Duodenal mucosa (tissue), 2 donors: ENCODE data around the gene TAF1C.
"Not testable (repeated sequence)": the region's sequence is repeated elsewhere in the genome, so short reads cannot be mapped to it uniquely, and the experiment has no call there.

Experiments
- H3K27ac ChIP-seq: one replicate; pipeline ENCODE4 v1.7.0; 2013; ENCODE audit warnings: low read depth, low read length
- H3K27me3 ChIP-seq, 2 donors: one replicate each; pipeline ENCODE4 v1.7.0; 2013; ENCODE audit warnings: low read length in 2 of 2, control low read depth in 1 of 2; ENCODE audit not compliant: insufficient read depth in 2 of 2, control insufficient read depth in 1 of 2
- H3K36me3 ChIP-seq, 2 donors: one replicate each; pipeline ENCODE4 v1.7.0; 2013; ENCODE audit warnings: low read length in 2 of 2, control low read depth in 1 of 2; ENCODE audit not compliant: insufficient read depth in 2 of 2, control insufficient read depth in 1 of 2
- H3K4me1 ChIP-seq, 2 donors: one replicate each; pipeline ENCODE4 v1.7.0; 2013; ENCODE audit warnings: low read length in 2 of 2, control low read depth in 1 of 2; ENCODE audit not compliant: insufficient read depth in 2 of 2, control insufficient read depth in 1 of 2
- H3K4me3 ChIP-seq, 2 donors: one replicate each; pipeline ENCODE4 v1.7.0; 2013; ENCODE audit warnings: low read length in 2 of 2, low read depth in 1 of 2
- H3K9ac ChIP-seq, 2 donors: one replicate each; pipeline ENCODE4 v1.7.0; 2013; ENCODE audit warnings: low read length in 2 of 2, low read depth in 1 of 2
- H3K9me3 ChIP-seq, 2 donors: one replicate each; pipeline ENCODE4 v1.7.0; 2013; ENCODE audit warnings: low read length in 2 of 2, control low read depth in 1 of 2; ENCODE audit not compliant: control insufficient read depth in 1 of 2

The TAF1C gene

DNA sequence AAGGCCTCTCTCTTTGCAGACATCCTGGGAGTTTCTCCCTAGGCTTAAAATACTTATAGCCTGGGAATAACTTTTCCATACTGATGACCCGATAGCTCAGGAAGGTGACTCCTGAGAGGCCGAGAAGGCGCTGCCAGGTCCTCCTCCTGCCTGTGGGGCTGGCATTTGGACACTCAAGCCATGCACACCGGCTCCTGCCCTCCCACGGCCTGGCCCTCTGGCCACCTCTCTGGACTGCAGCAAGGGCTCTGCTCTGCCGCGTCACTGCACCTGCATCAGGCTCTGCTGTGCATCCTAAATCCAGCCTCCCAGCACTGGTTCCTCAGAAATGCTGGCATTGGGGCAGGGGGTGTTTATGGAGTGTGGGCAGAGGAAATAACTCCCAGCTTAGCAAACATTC lies 38.7 kb upstream of the TAF1C start:
- H3K27ac ChIP-seq: no peak overlapping the region
- H3K36me3 ChIP-seq: no peaks in the 10 kb centered on the region
- H3K27me3 ChIP-seq: no peaks in the 10 kb centered on the region
- H3K4me1 ChIP-seq: peaks cover 0 to 3% of the 10 kb centered on the region in 2 donors
- no peak overlapping the region for H3K9ac ChIP-seq
- H3K9me3 ChIP-seq: no peaks in the 10 kb centered on the region
- no peak overlapping the region for H3K4me3 ChIP-seq

DNA sequence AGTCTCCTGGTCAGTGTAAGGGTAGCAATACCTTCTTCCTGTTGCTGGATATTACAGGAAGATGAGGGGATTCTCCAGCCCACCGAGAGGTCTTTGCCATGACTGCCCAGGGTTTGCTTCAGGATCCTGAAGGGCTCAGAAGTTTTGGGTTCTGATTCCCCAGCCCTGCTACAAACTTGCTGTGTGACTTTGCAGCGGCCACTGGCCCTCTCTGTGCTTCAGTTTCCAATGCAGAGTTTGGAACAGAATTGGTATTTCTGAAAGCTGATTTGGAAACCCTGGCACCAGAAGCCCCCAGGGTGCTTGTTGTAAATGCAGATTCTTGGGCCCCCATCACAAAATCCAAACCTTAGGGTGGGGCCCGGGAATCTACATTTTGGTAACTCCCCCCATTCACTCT lies 38.3 kb upstream of the TAF1C start:
- no peak overlapping the region for H3K27ac ChIP-seq
- H3K4me3 ChIP-seq: no peak overlapping the region
- H3K4me1 ChIP-seq: peaks cover 0 to 3% of the 10 kb centered on the region in 2 donors
- H3K9me3 ChIP-seq: no peaks in the 10 kb centered on the region
- H3K9ac ChIP-seq: no peak overlapping the region
- H3K36me3 ChIP-seq: no peaks in the 10 kb centered on the region
- H3K27me3 ChIP-seq: no peaks in the 10 kb centered on the region

GRCh38 chr16:84224554-84224953 lies 37.7 kb upstream of the TAF1C start:
- no peak overlapping the region for H3K9ac ChIP-seq
- peaks cover 0 to 3% of the 10 kb centered on the region in 2 donors for H3K4me1 ChIP-seq
- H3K9me3 ChIP-seq: no peaks in the 10 kb centered on the region
- no peaks in the 10 kb centered on the region for H3K36me3 ChIP-seq
- no peak overlapping the region for H3K27ac ChIP-seq
- no peak overlapping the region for H3K4me3 ChIP-seq
- no peaks in the 10 kb centered on the region for H3K27me3 ChIP-seq

GRCh38 chr16:84223456-84223855 lies 36.6 kb upstream of the TAF1C start:
- peaks cover 0 to 3% of the 10 kb centered on the region in 2 donors for H3K4me1 ChIP-seq
- H3K9ac ChIP-seq: no peak overlapping the region
- H3K9me3 ChIP-seq: no peaks in the 10 kb centered on the region
- no peak overlapping the region for H3K27ac ChIP-seq
- H3K27me3 ChIP-seq: no peaks in the 10 kb centered on the region
- no peak overlapping the region for H3K4me3 ChIP-seq
- H3K36me3 ChIP-seq: no peaks in the 10 kb centered on the region

DNA sequence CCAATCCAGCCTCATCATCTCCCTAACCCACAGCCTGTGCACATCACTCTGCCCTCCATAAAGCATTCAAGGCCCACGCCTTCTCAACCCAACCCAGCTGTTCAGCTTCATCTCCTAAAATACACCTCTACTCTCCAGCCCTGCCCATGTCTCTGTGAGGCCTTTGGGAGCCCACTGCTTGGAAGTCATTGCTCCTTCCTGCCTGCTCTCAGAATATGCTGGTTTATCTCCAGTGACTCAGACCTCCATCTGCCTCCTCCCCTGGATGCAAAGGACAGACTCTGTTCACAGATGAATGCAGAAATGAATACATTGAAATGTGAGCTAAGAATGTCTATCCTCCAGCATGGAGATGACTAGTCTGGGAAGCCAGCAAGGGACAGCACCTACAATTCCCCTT lies 34.0 kb upstream of the TAF1C start:
- Histone ChIP-seq H3K9me3 (no peaks in the 10 kb centered on the region), H3K27ac (no peak overlapping the region), H3K36me3 (no peaks in the 10 kb centered on the region), H3K4me3 (no peak overlapping the region), H3K4me1 (no peaks in the 10 kb centered on the region), H3K9ac (no peak overlapping the region), H3K27me3 (no peaks in the 10 kb centered on the region)

- Histone ChIP-seq H3K4me1 (no peaks in the 10 kb centered on the region), H3K9ac (no peak overlapping the region), H3K4me3 (no peak overlapping the region), H3K36me3 (no peaks in the 10 kb centered on the region), H3K27me3 (no peaks in the 10 kb centered on the region), H3K9me3 (no peaks in the 10 kb centered on the region), H3K27ac (no peak overlapping the region)
Measured at GRCh38 chr16:84218956-84219355, 32.1 kb upstream of the TAF1C start.

DNA sequence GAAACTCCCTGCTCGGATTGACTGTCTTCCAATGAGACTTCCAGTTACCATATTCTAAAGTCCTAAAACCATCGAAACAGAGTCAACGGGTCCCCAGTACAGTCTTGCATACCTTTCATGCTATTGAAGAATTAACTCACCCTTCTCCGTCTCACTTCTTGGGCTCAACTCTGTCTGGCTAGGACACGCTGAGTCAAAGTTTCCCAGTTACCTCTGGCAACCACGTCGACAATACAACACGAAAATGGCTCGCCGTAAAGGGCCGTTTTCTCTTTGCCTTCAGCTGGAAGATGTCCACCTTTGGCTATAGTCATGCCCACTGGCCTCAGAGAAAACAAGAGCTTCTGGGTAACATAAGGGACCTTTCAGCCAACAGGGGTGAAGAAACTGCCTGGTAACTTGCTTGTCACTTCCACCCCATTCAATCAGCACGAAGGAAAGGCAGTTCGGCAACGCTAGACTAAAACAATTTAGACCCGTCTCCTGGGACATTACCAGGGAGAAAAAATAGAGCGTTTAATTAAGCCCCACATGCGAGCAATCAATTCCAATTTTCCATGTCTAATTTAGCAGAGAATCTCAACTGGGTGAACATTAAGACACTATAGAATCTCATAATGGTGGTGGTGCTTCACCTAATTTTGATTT lies 31.4 kb upstream of the TAF1C start:
- Histone ChIP-seq H3K36me3 (no peaks in the 10 kb centered on the region), H3K9me3 (no peaks in the 10 kb centered on the region), H3K4me3 (no peak overlapping the region), H3K9ac (no peak overlapping the region), H3K27ac (no peak overlapping the region), H3K27me3 (no peaks in the 10 kb centered on the region), H3K4me1 (no peaks in the 10 kb centered on the region)

GRCh38 chr16:84216144-84216543 lies 29.3 kb upstream of the TAF1C start:
- H3K27ac ChIP-seq, H3K27me3 ChIP-seq, H3K9ac ChIP-seq, H3K4me3 ChIP-seq, H3K36me3 ChIP-seq, H3K9me3 ChIP-seq, H3K4me1 ChIP-seq: not testable (repeated sequence)

- no peak overlapping the region for H3K27ac ChIP-seq
- no peak overlapping the region for H3K9ac ChIP-seq
- H3K4me3 ChIP-seq: no peak overlapping the region
- no peaks in the 10 kb centered on the region for H3K4me1 ChIP-seq
- H3K36me3 ChIP-seq: no peaks in the 10 kb centered on the region
- no peaks in the 10 kb centered on the region for H3K9me3 ChIP-seq
- H3K27me3 ChIP-seq: no peaks in the 10 kb centered on the region
Measured at GRCh38 chr16:84215531-84215930, 28.7 kb upstream of the TAF1C start.

GRCh38 chr16:84214451-84215066 lies 27.7 kb upstream of the TAF1C start:
- Histone ChIP-seq H3K4me3 (no peak overlapping the region), H3K4me1 (no peaks in the 10 kb centered on the region), H3K27ac (no peak overlapping the region), H3K9me3 (no peaks in the 10 kb centered on the region), H3K9ac (no peak overlapping the region), H3K36me3 (no peaks in the 10 kb centered on the region), H3K27me3 (no peaks in the 10 kb centered on the region)
